ENCODE results near the gene FRMD7.

- TF ChIP-seq CTCF (conservative IDR thresholded peaks at IDR 0.05; ENCODE audit: low read length) (no peak), EZH2phosphoT487 (IDR thresholded peaks at IDR 0.05; ENCODE audit: borderline replicate concordance) (no peak)
These were observed 37.8 kb upstream of the FRMD7 start for GRCh38 chrX:132165651-132166050.
